ENCODE data around the gene WDR75.
"Not testable (repeated sequence)": the region's sequence is repeated elsewhere in the genome, so short reads cannot be mapped to it uniquely, and the experiment has no call there.

The WDR75 gene

DNA sequence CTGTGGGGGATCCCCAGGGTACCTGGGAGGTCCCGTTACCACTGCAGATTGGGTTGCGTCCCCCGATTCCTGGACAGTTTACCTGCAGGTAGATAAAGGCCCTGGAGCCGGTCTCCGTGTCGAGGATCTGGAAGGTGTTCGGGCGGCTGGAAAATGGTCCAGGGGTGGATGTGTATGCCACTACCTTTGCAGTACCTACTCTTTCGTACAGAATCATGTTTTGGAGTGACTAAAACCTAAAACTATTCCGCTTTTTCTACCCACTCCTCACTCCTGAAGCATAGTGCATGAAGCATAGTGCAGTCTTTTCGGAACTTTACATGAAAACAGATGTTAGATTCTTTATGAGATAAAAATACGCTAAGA, 418 bp downstream of the WDR75 start:
- DNase-seq (ENCODE audit: low read depth) = no peak

DNA sequence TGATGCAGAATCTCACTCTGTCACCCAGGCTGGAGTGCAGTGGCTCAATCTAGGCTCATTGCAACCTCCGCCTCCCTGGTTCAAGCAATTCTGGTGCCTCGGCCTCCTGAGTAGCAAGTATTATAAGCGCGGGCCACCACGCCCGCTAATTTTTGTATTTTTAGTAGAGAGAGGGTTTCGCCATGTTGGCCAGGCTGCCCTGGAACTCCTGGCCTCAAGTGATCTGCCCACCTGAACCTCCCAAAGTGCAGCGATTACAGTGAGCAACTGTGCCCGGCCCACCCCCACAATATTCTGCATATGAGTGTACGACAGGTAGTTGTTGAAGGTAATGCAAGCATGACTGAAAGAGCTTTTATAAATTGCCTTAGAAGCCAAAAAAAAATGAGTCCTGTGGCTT, 1.2 kb downstream of the WDR75 start:
- no peak for DNase-seq (ENCODE audit: low read depth)

DNA sequence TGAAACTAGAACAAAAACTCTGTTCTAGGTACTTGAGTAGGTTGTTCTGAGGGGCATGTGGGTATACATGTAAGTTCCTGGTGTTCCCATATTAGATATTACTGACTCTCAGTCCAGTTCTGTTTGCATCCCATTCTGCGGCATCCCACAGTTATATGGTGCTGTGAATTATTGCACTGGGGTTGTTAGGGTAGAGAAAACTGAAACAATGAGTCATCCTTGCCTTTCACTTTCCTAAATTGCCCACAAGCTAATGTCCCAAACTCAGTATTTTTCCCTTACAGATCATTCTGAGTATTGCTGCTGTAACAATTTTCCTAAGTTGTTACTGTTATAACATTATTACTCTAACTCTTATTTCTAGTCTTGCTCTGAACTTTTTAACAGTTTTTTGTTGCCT, 3.0 kb downstream of the WDR75 start:
- DNase-seq (ENCODE audit: low read depth) = no peak

DNA sequence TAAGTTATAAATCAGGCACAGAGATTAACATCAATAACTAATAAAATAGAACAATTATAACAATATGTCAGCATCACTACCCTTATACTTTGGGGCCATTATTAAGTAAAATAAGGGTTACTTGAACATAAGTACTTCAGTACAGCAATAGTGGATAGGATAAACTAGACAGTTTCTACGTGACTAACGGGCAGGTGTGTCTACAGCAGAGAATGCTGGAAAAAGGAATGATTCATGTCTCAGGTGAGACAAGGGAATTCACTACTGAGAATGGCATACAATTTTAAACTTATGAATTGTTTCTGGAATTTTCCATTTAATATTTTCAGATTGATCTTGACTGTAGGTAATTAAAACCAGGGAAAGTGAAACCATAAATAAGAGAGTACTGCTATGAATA, 5.5 kb downstream of the WDR75 start:
- DNase-seq (ENCODE audit: low read depth) = no peak

DNA sequence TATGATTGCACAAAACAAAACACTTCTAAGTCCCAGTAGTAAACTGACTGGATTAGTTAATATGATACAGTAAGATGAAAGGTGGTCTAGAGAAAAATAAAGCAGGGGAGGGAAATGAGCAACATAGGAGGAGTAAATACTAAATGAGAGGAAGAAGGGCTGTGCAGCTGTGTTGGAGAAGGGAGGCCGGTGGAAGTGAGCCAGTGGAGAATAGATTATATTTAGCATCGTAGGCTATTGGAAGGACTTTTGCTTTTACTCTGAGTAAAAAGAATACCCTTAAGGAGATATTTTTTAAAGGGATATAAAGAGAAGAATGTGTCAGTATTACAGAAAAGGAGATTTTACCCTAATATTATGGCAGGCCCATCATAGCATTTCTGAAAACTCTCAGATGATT, 12.7 kb downstream of the WDR75 start:
- no peak for DNase-seq (ENCODE audit: low read depth)

DNA sequence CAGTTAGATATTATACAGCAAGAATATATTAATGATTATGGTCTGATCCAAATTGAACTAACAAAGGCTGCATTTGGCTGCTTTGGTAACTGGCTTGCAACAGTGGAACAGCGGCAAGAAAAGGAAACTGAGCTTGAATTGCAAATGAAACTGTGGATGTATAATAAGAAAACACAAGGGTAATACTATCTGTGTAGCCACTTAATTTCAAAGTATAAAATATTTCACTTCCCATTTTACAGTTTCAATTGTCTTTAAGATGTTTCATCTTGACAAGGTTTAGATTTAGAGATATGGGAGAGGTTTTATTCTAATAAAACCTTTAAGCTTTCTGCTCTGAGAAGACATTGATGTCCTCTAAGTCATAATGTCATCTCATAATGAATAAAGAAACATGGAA, 23.8 kb downstream of the WDR75 start:
- DNase-seq (ENCODE audit: low read depth) = no peak

DNA sequence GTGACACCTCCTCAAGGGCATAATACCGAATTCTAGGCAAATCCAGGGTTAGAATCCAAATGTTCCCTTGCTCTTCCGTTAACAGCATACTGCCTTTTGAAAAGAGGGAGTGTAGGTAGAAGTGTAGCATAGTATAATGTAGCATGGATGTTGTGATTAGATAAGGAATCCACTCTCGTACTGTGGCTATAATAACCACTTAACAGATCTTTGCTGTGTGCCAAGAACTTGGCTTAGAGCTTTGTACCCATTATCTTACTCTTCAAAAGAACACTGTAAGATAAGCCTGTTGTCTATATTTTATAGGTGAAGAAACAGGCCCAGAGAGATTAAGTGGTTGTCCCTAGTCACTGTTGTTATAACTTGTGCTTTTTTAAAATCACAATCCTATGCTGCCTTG, 24.2 kb downstream of the WDR75 start:
- DNase-seq (ENCODE audit: low read depth) = no peak

DNA sequence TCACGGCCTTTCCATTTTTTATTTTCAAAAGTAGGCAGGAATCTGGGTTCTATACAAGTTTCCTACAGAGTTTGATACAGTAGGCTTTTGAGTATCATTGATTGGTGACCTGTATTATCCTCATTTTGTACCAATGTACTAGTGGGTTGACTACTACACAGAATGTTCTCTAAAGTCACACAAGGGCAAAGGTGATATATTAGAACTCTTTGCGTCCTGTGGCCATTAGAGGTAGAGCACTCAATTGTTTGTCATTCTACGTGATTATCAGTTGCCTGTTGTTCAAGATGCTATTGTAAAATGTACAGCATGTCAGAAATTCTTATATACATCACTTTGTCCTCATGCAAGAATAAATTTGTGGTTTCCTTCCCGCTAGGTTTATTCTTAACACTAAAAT, 24.8 kb downstream of the WDR75 start:
- DNase-seq (ENCODE audit: low read depth) = no peak

DNA sequence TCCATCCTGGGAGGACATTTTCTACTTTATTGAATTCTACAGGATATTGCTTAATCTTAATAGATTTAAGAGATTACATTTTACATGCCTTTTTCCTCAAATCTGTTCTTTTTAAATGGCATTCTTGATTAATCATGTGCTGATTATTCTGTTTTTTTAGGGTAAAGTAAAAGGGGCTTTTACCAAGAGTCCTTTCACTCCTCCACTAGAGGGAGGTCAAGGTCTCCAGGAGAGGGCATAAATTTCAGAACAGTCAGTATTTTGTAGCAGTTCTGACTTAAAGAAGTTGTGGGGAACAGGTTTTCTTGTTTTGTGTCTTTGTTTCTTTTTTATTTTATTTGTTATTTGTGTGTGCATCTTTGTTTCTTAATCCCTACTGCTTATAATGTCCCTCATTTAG, 25.4 kb downstream of the WDR75 start:
- DNase-seq (ENCODE audit: low read depth) = no peak

DNA sequence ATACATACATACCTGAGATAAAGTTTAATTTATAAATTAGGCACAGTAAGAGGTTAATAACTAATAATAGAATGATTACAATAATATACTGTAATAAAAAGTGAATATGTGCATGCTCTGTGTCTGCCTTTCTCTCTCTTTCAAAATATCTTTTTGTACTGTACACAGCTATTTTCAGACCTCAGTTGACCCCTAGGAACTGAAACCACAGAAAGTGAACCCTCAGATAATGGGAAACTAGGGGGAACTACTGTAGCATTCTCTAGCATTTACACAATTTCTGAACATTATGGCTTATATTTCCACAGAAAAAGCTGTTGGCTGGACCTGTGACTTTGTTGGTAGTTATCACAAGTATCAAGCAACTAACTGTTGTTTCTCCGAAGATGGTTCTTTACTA, 25.9 kb downstream of the WDR75 start:
- DNase-seq (ENCODE audit: low read depth) = no peak

DNA sequence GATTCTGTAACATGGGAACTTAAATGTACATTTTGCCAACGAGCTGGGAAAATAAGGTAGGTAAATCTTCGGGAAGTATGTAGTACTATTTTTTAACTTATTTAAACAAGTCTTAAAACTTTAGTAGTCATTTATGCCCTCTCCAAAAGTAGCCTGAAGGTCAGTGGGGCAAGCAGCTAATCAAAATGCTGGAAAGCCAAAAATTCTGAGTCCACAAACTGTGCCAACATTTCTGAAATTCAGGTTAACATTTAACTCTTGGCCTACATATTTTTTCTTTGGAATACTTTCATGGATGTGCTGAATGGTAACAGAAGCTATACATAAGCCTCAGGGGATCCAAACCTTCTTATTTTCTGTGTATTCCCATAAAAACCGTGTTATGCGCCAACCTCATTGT, 26.3 kb downstream of the WDR75 start:
- no peak for DNase-seq (ENCODE audit: low read depth)

DNA sequence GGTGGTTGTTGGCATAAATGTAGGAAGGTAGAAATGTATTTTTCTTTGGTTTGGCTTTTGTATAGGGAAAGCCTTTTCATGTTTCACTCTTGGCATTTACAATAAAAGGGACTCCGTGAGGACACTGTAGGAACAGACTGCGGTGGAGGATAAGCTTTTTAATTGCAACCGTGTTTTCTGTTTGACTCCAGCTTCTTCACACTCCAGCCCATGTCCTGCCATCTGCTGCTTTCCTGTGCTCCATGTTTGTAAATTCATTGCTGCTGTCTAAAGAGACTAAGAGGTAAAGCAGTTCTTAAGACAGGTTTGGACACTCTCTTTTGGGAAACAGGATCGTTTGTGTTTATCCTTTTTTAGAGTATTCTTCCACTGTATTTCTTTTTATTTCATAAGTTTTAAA, 33.3 kb downstream of the WDR75 start:
- DNase-seq (ENCODE audit: low read depth) = no peak

DNA sequence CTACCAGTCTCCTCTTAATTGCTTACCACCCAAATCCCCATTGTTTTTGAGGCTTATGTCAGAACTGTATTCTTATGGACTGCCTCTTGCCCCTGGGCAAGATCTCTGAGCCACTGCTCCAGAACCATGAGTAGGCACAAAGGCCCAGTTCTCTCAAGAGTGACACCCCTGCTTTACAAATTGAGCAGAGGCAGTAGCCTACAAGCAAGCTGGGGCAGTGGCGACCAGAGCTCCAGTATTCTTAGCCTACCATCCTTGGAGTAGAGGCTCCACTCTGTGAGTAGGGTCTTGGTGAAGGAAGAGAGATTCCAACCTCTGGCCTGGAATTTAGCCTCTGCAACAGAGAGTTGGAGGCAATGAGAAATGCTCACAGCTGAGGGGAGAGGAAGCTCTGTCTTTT, 36.5 kb downstream of the WDR75 start:
- DNase-seq (ENCODE audit: low read depth) = no peak

DNA sequence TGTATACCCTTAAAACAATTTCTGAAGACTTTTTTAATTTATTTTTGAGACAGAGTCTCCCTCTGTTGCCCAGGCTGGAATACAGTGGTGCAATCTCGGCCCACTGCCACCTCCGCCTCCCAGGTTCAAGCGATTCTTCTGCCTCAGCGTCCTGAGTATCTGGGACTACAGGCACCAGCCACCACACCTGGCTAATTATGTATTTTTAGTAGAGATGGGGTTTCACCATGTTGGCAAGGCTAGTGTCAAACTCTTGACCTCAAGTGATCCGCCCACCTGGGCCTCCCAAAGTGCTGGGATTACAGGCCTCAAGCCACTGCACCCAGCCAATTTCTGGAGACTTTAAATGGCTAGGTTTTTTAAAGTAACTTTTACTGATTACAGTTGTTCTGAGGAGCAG, 37.0 kb downstream of the WDR75 start:
- not testable (repeated sequence) for DNase-seq (ENCODE audit: low read depth)

DNA sequence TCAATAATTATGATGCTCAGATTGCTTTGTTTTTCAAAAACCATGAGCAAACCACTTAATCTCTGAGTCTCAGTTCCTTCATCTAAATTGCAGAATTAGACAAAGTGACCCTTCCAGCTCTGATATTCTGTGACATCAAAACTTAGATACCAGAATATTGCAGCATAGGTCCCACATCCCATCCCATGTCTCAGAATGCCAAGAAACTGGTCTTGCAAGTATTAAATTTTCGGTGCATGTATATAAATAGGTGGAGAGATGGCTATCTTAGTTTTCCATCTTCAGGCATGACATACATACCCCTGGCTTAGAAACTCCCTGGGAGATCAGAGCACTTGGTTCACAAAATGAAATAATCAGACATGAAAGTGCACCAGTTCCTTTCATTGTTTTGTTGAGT, 39.8 kb downstream of the WDR75 start:
- DNase-seq (ENCODE audit: low read depth) = no peak

DNA sequence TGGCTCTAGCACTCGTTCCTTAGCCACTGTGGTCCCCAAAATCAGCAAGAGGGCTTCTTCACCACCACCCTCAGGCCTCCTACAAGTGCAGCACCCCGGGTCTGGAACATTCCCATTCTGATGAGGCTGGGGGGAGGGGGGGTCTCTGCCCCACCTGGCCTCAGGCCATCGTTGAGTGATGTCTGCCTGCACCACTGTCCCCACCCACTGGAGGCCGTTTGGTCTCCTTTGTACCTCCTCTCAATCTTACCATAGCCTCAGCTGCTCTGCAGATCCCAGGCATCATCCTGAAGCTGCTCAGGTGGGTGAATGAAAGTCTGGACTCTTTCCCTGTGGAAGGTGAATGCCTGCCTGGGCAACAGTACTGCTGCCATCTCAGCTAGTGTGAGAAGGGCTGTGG, 42.3 kb downstream of the WDR75 start:
- DNase-seq (ENCODE audit: low read depth) = no peak

DNA sequence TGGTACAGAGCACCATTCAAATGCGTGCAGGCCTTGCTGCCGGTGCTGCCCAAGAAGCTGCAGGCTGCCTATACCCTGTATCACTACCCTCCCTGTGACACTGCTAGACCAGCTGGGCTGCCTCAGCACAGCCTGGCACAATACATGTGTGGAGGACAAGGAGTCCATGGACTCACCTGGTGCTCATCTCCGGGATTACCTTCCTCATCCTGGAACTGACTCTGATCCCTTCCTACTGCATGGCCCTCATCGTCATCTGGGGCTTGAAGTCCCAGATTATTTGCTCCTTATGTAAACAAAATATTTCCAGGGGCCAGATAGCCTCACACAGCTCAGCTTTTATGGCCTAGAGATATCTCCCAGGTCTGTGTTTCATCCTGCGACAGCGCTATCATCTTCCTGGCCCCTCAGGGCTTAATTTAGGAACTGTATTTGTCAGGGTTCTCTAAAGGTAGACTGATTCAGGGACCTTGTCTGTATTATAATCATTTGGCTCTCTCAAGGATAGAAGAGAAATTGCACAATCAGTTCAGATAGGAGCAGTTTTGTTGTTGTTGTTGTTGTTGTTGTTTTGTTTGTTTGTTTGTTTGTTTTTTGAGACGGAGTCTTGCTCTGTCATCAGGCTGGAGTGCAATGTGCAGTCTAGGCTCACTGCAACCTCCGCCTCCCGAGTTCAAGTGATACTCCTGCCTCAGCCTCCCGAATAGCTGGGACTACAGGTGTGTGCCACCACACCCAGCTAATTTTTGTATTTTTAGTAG, 42.9 kb downstream of the WDR75 start:
- no peak for DNase-seq (ENCODE audit: low read depth)

DNA sequence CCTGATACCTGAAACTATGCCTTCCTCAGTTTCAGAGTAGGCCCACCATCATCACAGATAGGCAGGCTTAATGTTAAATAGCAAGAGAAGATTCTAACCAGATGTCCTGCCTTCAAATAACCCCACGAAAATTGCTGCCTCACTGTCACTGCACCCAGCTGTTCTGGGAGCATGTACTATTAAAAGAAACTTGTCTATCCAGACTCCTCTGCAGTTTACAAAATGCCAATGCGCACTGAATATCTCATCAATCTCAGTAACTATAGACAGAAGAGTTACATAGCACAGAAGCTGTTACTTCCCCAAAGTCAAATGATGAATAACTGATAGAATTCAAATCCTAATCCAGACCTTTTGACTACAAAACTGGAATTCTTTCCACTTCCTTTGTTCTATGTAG, 43.9 kb downstream of the WDR75 start:
- no peak for DNase-seq (ENCODE audit: low read depth)

DNA sequence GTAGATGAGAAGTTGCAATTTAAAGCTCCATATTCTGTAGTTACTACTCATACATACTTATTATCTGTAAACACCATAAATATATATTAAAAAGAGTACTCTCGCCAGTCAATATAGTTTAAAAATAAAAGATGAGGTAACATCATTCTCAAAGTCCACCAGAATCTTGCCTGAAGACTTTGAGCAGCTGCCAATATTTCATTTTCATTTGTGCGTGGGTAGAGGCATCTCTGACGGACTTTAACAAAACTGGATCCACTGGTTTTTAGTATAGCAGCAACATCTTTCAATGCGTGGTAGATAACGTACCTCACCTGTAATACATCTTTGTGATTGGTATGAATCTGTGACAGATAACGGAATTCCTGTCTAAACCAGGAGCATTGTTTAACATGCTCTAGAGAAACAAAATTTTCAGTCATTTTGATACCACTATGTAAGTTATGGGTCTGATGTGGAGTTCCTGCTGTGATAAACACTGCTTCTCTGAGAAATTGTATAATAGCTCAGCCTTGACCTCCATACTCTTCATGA, 45.0 kb downstream of the WDR75 start:
- no peak for DNase-seq (ENCODE audit: low read depth)

DNA sequence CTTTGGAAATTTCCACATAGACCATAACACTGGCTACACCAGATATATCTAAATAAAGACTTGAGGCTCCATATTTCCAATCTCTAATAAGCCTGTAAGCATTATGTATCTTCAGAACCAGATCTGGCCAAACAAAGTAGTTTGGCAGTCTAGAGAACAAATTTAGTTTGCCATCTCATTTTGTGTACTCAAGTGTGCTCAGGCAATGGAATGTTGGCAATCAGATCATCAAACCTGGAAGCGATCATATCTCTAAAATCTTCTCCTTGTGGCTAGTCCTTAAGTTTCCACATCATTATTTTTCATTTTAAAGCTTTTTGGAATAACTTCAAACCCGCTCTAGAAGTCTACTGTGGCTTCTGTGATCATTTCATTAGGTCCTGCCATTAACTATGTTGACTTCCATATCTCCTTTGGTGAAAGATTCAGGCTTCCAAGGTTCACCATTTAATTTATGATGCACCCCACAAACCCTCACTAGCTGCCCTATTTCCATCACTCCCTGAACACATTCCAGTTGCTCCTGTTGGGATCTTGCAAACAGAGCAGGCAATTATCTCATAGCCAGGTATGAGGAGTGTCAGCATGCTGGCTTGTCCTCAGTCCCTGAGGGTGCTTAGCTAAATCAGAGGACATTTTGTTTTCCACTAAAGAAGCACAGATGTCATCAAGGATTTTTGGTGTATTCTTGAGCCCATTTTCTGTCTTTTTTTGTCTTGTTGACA, 46.2 kb downstream of the WDR75 start:
- no peak for DNase-seq (ENCODE audit: low read depth)

DNA sequence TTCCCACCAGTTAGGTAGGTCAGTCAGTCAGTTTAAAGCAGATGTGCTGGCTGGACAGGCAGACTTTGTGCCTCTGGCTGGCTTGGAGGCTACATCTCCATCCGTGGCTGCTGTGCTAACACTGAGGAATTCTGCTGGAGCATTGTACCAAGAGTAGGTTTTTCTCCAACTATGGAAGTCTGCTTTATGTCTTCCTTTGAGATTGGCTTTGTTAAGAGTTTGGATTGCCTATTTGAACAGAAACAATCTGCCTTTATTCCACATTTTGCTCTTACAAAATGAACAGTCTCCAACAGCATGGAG, 46.7 kb downstream of the WDR75 start:
- no peak for DNase-seq (ENCODE audit: low read depth)

DNA sequence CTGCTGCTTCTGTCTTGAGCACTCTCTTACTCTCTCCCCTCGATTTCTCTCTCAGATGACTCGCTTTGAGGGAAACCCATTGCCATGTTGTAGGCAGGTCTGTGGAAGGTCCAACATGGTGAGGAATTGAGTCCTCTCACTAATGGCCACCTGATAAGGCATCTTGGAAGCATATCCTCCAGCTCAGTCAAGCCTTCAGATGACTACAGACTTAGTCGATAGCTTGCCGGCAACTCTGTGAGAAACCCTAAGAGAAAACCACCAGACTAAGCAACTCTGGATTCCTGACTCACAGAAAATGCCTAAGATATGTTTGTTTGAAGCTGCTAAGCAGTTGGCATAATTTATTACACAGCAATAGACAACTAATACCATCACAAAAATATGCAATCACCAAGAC, 51.2 kb downstream of the WDR75 start:
- DNase-seq (ENCODE audit: low read depth) = peak; percentile 18

DNA sequence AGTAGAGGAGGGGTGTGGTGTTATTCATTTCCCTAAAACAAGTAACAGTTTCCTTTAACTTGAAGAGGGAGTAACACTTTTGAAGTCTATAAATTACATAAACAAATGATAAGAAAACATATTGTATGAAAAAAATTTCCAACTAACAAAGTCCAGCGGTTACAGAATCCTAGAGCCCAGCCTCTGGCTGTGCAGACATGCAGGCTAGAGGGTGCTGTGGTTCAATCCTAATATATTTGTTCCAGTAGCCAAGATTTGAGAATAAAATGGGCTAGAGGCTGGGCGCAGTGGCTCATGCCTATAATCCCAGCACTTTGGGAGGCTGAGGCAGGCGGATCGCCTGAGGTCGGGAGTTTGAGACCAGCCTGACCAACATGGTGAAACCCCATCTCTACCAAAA, 56.9 kb downstream of the WDR75 start:
- DNase-seq (ENCODE audit: low read depth) = no peak

DNA sequence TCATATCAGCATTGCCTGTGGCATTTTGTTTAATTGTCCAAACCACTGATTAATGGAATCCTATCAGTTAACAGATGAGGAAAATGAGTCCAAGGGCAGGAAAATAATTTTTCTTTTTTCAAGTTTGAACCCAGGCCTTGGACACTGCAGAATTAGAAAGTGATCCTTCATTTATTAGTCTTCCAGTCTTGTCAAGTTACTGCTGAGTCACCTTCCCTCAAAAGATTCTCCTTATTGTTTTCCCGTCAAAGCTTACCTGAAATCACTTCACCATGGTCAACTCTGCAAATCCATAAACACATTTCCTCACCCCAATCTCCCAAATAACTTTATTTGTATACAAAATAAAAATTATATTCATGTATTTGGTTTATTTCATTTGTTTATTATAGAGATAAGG, 57.9 kb downstream of the WDR75 start:
- DNase-seq (ENCODE audit: low read depth) = no peak

Data from HS-5 (cell line).